Activated CD8-positive, alpha-beta memory T cell treated with anti-CD3 and anti-CD28 coated beads, Interleukin-2, amount 50 U/mL, for 48 hours (primary cell): ENCODE data around the gene SNX25.
"Not testable (repeated sequence)": the region's sequence is repeated elsewhere in the genome, so short reads cannot be mapped to it uniquely, and the experiment has no call there.

Experiments
- DNase-seq: peaks from one replicate; pipeline ENCODE4 v3.0.0-alpha.2; 2020

SNX25 gene

DNA sequence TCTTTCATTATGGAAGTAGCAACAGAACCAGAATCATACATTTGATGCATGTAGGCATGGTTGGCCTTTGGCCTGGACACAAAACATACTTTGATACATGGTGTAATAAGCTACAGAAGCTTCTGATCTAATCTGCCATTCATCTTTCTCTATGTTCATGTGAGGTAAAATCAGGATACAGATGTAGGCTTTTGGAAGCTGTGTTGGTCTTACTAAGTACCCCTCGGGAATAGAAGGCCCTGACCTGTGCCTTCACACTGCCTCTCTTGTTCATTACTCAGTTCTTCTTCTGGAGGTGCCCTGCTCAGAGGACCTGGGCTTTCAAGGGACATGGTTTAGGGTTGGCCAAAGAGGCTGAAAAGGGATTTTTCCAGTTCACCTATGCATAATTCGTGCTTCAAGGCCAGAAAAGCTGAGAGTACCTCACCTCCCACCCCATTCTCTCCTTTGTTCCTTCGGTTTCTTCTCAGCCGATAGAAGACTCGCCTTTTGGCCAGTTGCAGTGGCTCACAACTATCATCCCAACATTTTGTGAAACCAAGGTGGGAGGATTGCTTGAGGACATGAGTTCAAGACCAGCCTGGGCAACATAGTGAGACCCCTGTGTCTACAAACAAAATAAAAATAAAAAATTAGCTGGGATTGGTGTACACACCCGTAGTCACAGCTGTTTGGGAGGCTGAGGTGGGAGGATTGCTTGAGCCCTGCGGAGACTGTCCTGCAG is 25.9 kb downstream of the SNX25 start:
- no peak for DNase-seq

DNA sequence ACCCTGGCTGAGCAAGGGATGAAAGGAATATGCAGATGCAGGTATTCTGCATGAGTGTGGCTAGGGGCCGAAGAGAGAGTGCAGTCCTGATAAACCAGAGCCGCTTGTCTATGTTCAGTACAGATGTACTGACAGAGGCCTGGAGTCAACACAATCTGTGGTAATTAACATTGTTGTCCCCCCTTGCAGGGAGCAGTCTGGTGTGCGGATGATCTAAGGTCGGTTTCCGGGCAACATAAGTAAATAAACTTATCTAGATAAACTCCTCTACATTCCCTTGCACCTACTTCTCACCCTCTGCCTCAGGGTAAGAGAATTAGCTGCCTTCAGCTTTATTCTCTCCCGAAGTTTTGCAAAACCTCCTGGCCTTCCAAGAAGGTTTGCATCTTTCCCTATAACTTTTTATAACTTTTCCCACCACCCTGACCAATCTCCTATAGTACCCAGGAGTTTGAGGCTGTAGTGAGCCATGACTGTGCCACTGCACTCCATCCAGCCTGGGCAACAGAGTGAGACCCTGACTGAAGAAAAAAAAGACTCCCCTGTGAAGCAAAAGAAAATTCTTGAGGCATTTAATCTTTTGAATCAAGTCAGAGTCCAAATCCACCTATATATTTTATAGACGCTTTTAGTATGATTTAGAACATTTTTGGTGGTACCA is 26.6 kb downstream of the SNX25 start:
- no peak for DNase-seq

DNA sequence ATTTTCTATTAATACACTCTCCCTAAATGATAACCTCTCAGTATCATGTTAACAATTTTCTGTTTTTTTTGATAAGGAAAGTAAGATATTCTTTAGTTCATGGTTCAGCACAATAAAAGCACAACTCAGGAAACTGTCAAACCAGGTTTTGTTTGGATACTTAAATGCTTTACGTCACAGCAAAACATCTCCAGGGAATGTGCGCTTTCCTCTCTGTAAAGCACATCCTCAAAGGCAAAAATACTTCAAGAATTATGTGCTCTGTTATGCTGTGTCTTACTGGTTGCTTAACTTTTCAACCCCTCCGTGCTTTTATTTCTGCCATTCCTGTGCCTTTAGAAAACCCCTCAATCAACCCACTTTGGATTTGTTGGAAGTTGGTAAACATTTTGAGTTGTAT is 27.8 kb downstream of the SNX25 start:
- no peak for DNase-seq

DNA sequence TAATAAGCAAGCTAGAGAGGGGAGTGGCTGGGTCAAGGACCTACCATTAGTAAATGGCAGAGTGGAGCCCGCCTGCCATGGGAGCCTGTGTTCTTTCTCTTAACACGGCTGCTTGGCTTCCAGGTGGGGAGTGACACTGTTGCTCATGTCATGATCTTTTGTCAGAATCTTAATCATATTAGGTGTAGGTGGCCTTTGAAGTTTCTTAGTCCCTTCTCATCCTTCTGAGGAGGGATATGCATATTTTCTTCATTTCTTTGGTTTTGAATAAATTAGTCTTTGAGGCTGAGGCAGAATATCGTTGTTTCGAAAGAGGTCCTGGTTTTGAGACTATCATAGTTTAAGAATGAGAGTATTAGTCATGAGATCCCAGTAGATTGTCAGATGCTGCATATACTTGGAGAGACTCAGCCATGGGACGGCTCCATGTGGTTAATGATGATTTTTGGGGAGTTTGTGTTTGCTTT is 28.9 kb downstream of the SNX25 start:
- DNase-seq: no peak

DNA sequence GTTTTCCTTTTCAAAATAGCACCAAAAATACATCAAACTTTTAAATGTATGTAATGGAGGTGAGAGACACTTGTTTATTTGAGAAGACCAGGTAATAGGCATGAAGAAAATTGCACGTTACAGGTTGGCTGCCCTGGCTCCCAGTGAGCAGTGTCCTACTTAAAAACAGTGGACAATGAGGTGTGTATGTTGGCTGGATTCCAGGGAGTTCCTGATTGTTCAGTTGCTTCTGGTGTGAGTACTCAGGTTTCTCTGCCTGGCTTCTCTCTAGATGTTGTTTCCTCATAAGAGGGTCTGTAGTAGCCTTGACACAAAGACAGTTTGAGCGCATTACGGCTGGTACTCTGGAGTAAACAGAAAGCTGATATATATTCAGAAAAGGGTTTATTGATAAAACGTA is 29.4 kb downstream of the SNX25 start:
- DNase-seq: no peak

DNA sequence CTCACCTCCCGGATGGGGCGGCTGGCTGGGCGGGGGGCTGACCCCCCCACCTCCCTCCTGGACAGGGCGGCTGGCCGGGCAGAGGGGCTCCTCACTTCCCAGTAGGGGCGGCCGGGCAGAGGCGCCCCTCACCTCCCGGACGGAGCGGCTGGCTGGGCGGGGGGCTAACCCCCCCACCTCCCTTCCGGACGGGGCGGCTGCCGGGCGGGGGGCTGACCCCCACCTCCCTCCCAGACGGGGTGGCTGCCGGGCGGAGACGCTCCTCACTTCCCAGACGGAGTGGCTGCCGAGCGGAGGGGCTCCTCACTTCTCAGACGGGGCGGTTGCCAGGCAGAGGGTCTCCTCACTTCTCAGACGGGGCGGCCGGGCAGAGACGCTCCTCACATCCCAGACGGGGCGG is 31.1 kb downstream of the SNX25 start:
- not testable (repeated sequence) for DNase-seq

DNA sequence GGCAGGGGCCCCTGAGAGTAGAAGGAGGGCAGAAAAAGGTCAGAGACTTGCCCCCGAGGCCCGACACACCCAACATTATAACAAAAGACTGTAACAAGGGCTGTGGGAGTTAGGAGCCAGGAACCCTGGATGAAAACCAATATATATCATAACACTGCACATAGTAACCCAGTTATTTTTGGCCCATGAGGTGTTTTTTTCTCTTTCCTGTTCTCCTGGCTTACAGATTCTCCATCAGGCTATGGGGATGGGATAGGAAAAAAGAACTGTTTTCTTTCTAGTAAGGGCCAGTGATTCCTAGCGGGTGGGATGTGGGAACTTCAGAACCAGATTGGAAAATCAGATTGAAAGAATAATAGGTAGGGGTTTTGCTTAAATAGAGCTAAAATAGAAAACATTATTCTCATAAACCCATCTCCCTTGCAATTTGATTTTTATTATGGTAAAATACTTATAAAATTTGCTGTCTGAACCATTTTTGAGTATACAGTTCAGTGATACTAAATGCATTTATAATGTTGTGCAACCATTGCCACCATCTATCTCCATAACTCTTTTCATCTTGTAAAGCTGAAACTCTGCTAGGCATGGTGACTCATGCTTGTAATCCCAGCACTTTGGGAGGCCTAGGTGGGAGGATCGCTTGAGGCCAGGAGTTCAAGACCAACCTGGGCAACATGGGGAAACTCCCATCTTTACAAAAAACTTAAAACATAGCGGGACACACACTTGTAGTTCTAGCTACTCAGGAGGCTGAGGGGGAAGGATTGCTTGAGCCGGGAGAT is 33.5 kb downstream of the SNX25 start:
- no peak for DNase-seq

DNA sequence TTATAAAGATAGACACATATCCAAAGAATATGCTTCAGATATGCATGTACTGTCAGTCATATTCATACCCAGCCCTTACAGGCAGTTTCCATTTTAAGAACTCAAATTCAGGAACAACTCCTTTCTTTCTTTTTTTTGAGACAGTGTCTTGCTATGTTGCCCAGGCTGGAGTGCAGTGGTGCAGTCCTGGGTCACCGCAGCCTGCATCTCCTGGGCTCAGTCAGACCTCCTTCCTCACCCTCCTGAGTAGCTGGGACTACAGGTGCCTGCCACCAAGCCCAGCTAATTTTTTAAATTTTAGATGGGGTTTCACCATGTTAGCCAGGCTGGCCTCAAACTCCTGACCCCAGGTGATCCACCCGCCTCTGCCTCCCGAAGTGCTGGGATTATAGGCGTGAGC is 34.5 kb downstream of the SNX25 start:
- DNase-seq: no peak

DNA sequence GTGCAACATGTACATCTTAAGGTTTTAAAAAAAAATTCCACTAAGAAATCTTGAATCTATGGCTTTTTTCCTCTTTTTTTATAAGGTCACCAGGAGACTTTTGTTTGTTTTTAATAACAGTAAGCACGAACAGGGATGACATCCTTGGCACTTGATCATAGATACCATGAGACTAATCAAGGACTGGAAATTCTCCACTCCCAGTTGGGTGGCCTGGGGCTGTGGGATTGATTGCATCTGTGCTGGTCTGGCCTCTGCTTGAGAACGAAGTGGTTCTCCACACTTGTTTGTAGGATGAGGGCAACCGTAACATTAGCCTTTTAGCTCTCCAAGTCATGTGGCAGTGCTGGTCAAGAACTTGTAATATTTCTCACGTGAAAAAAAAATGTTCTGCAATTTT is 35.4 kb downstream of the SNX25 start:
- no peak for DNase-seq

DNA sequence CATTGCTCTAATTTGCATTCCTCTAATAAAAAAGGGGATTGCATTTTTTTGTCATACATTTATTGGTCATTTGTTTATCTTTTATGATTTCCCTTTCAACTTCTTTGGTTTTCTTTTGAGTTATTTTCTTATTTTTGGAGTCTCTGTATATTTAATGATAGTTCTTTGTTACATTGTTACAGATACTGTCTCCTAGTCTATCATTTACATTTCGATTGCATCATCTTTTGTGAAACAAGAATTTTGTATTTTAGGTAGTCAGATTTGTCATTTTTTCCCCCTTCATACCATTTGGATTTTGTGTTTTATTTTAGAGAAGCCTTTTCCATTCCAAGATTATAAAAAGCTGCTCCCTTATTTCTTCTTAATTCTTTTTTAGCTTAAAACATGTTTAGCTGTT is 37.1 kb downstream of the SNX25 start:
- DNase-seq: no peak

DNA sequence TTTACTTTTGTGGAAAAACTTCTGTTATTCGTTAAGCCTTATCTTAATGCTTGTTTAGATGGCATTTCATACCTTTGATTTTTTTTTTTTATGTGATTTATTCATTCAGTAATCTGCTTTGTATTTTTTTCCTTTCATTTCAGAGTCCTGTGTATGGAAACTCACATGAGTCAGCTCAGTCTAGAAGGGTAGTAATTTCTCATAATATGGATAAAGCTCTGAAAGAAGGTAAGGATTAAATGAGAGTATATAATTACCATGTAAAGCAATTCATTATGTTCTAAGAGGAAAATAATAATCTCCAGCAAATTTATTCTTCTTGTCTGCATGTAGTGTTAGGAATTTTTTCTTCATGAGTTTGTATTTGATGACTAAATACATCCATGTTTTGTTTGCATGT is 37.8 kb downstream of the SNX25 start:
- DNase-seq: no peak

DNA sequence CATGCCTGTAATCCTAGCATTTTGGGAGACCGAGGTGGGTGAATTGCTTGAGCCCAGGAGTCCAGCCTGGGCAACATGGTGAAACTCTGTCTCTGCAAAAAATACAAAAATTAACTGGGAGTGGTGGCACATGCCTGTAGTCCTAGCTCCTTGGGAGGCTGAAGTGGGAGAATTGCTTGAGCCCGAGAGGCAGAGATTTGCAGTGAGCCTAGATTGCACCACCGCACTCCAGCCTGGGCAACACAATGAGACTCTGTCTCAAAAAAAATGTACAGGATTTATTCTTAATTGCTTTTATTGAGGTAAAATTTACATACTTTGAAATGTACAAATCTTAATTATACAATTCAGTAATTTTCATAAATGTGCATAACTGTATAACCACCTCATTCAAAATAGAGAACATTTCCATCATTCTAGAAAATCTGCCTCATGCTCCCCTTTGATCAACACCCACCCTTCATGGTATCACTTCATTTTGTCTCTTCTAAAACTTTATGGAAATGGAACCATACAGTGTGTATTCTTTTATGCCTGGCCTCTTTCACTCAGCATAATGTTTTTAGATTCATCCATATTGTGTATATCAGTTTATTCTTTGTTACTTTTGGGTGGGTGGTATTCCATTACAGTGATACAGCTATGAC is 39.1 kb downstream of the SNX25 start:
- DNase-seq: no peak

DNA sequence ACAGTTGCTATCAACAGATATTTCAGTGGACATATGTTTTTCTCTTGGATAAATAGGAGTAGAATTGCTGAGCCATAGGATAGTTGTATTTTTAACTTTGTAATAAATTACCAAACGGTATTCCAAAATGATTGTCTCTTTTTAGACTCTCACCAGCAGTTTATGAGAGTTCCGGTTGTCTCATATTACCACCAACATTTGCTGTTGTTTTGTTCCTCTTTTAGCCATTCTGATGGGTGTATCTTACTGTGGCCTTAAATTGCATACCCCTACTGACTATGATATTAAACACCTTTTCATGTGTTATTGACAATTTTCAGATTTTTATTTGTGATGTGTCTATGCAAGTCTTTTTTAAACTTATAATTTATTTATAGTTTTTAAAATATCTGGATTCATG is 39.7 kb downstream of the SNX25 start:
- DNase-seq: no peak

DNA sequence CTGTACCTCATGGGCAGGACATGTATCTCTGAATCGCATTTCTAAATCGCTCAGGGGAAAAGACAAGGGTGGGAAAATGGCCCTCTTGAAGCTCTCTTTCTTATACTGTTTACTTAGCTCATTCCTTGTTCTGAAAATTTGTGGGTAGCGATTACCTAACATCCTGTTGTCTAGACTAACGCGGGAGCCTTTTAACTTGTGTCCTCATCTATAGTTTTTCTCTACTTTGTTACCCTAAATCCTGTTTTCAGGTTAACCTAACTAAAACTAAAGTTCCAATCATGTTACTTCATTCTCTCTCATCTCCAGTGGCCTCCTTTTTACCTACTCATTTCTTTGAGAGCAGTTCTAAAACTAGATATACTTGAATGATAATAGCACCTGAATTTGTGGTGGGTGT is 45.0 kb downstream of the SNX25 start:
- no peak for DNase-seq

DNA sequence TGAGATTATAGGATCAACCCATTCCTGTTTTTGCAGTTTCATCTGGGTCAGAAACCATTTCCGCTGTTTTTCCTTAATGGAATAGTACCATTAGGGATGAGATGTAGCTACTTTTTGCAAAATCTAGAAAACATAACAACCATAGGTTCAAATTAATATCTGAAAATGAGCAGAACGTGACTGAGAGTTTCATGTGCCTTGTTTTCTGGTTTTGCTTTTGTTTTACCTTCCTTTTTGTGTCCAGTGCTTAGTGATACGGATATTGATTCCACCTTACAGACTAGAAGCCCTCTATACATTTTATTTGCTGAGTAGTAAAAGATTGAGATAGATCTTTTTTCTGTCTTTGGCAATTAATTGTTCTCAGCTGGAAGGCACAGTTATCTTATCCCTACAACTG is 46.5 kb downstream of the SNX25 start:
- DNase-seq: no peak

DNA sequence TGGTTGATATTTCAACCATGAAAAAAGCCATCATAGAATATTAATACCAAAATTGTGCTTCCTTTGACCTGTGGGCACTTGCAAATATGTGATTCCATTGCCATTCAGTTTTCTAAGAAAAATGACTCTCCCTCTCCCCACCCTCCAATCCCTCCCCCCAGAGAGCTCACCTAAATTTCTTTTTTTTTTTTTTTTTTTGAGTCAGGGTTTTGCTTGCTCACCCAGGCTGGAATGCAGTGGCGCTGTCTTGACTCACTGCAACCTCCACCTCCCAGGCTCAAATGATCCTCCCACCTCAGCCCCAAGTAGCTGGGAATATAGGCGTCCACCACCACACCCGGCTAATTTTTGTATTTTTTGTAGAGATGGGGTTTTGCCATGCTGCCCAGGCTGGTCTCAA is 47.0 kb downstream of the SNX25 start:
- no peak for DNase-seq

DNA sequence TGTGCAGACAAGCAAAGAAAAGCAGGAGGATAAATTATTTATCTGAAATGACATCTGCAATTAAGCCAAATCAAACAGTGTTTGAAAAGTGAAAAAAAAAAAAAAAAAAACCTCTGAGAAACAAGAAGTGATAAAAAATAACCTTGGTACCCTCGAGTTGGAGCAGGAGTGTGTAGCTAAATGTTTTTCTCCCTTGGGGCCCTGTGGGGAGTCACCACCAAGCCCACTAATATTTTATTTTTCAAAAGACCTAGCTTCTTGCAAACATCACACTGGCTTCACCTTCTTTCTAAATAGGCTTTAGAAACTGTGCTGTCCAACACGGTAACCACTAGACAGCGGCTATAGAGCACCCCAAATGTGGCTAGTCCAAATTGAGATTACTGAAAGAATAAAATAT is 47.7 kb downstream of the SNX25 start:
- no peak for DNase-seq

DNA sequence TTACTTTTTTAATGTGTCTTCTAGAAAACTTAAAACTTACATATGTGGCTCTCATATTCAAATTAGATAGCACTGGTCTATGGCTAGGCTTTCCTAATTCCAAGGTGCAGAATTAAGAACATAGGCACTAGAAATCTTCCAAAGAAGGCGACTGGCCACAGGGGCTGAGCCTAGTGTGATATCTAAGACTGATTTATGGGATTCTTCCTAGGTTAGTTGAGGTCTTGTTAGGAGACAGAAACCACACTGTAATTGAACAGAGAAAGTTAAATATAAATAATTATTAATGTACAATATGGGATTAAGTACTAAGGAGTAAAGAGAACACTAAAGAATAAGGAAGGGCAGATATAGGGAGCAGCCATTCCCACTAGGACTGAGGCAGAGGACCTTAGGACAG is 48.3 kb downstream of the SNX25 start:
- DNase-seq: no peak

DNA sequence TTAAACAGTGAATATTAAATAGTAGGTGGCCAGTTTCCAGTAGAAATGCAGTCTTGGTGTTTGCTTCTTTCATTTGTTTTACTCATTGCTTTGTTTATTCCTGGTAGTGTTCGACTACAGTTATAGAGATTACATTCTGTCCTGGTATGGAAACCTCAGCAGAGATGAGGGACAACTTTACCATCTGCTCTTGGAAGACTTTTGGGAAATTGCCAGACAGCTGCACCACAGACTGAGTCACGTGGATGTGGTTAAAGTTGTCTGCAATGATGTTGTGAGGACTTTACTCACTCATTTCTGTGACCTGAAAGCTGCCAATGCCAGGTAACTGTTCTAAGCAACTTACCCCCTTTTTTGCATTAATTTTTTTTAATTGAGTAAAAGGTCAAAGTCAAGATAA is 49.3 kb downstream of the SNX25 start:
- not testable (repeated sequence) for DNase-seq

DNA sequence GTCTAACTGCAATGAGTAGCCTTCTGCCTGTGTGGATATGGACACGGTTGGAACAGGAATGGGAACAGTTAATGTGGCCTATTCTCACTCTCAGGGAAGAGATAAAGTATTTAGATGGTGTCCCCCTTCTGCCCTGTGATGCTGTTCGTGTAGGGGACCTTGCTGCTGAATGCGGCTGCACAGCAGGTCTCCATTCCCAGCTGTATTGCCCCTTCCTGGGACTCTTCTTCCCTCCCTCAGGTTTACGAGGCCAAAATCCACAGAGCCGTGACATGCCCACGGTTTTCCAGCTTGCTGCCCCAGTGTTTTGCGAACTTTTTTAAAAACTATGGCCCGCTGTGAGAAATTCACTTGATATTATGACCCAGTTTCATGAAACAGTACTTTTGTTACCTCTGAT is 50.3 kb downstream of the SNX25 start:
- DNase-seq: no peak

DNA sequence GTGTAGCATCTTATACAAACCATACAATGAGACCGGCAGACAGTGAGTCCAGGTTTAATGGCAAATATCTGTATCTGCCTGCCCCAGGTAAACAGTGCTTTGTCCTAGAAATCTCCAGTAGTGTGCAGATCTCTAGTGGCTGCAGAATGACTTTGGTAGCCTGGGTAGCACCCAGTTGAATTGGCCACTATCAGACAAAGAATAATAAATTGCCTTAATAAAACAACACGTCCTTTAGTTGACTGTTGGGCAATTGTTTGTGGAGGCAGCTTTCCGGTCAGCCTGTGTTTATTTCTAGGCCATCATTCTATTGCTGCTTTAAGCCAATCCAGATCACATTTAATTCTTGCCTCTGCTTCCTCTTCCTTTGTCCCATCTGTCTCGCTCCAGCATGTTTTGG is 52.5 kb downstream of the SNX25 start:
- DNase-seq: no peak

DNA sequence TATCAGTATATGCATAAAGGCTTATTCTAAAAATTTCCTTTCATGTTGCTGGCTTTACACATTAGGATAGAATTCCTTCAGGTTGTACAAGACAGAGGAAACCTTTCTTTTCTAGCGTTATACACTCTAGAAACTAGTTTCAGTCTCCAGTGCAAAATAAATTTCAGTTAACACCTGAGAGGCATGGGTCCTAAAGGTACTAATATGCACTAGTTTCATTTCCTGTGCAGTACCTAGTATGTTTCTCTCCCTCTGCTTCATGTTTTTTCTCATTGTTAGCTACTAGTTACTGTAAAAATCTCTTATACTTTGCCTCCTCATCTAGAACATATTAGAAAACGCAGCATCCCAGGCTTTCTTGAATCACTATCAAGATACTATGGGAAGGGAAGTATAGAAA is 54.0 kb downstream of the SNX25 start:
- DNase-seq: no peak

DNA sequence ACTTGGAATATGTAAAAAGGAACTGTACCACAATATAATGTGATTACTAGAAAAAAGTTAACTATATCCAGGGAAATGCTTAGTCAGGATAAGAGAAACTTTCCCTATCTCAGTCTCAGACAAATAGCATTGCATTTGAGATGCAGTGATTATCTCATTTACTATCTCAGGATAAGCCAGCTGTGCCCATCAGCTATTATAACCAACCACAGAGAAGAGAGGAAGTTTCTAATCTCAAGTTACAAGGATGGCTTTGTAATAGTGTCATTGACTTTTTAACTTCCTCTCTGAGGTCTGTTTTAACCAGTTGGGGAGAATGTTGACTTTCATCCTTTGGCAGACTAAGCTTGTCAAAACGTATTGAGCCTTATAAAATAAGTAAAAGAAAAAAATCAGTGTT is 56.5 kb downstream of the SNX25 start:
- no peak for DNase-seq

DNA sequence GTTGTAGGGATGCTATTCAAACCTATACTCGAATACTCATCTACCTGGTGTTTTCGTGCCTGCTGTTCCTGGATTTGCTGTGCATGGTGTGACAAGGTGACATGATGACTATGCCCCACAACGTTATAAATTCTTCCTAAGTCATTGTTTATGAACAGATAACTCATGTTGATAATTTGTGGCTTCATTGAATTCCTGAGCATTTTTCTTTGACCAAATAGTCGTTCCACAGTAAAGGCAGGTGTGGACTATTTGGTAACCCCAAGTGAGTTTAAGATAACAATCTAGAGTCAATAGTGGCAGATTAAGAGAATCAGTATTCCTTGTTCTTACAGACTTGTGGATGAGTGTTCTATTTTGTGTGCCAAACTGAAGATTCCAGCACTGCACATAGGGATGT is 59.9 kb downstream of the SNX25 start:
- DNase-seq: no peak
